AG09319 (cell line): Measurements from ENCODE around the gene FRAS1.
"Not testable (repeated sequence)": the region's sequence is repeated elsewhere in the genome, so short reads cannot be mapped to it uniquely, and the experiment has no call there.

Experiments used
- DNase-seq: peaks from one replicate; pipeline ENCODE4 v3.0.0-alpha.2; 2010; ENCODE audit warnings: low read depth; ENCODE audit errors: extremely low read depth
- CTCF ChIP-seq: IDR thresholded peaks from 2 replicates; pipeline ENCODE4 v1.5.1; 2011; ENCODE audit warnings: low read depth, mild to moderate bottlenecking, inconsistent platforms, low read length, moderate library complexity

The FRAS1 gene

GRCh38 chr4:78325271-78326157, 268.4 kb downstream of the FRAS1 start:
- no peak for TF ChIP-seq CTCF
- no peak for DNase-seq

- not testable (repeated sequence) for DNase-seq
Observed at GRCh38 chr4:78328591-78328990, 271.5 kb downstream of the FRAS1 start.

GRCh38 chr4:78331186-78331585, 274.1 kb downstream of the FRAS1 start:
- no peak for TF ChIP-seq CTCF
- no peak for DNase-seq

GRCh38 chr4:78331965-78332364, 274.8 kb downstream of the FRAS1 start:
- no peak for DNase-seq
- no peak for TF ChIP-seq CTCF

GRCh38 chr4:78332976-78333375, 275.9 kb downstream of the FRAS1 start:
- DNase-seq, result no peak
- TF ChIP-seq CTCF, result no peak

GRCh38 chr4:78336093-78336943, 279.2 kb downstream of the FRAS1 start:
- TF ChIP-seq CTCF, result no peak
- DNase-seq, result no peak

- TF ChIP-seq CTCF, result no peak
Observed at GRCh38 chr4:78337244-78338020, 280.3 kb downstream of the FRAS1 start.

More at GRCh38 chr4:78337244-78338020, 280.3 kb downstream of the FRAS1 start:
- DNase-seq, result no peak
